ENCODE measurements around the gene CIB4.

Gene CIB4

GRCh38 chr2:26610504-26611335, 30.4 kb downstream of the CIB4 start:
- no peak for TF ChIP-seq POLR2AphosphoS5 (IDR thresholded peaks at IDR 0.05; ENCODE audit: low read depth, low read length)
- TF ChIP-seq TAF1 (IDR thresholded peaks at IDR 0.05; ENCODE audit: borderline replicate concordance, insufficient read depth, low read length), result no peak
- TF ChIP-seq REST (IDR thresholded peaks at IDR 0.05; ENCODE audit: insufficient read depth in 1 of 2, low read depth in 2 of 2, low read length in 2 of 2), result no peak
- no peak for TF ChIP-seq SIN3A (IDR thresholded peaks at IDR 0.05; ENCODE audit: borderline replicate concordance, insufficient read depth, low read length)

- TF ChIP-seq REST (IDR thresholded peaks at IDR 0.05; ENCODE audit: insufficient read depth in 1 of 2, low read depth in 2 of 2, low read length in 2 of 2) (no peak), POLR2AphosphoS5 (IDR thresholded peaks at IDR 0.05; ENCODE audit: low read depth, low read length) (no peak), SIN3A (IDR thresholded peaks at IDR 0.05; ENCODE audit: borderline replicate concordance, insufficient read depth, low read length) (no peak), FOXP2 (optimal IDR thresholded peaks at IDR 0.05; ENCODE audit: borderline replicate concordance, extremely low read depth, extremely low read length, insufficient read depth) (peak; percentile 100), TAF1 (IDR thresholded peaks at IDR 0.05; ENCODE audit: borderline replicate concordance, insufficient read depth, low read length) (no peak)
Measured at GRCh38 chr2:26609839-26610277, 31.3 kb downstream of the CIB4 start.

GRCh38 chr2:26609205-26609631, 31.9 kb downstream of the CIB4 start:
- TF ChIP-seq TAF1 (IDR thresholded peaks at IDR 0.05; ENCODE audit: borderline replicate concordance, insufficient read depth, low read length) (no peak), SIN3A (IDR thresholded peaks at IDR 0.05; ENCODE audit: borderline replicate concordance, insufficient read depth, low read length) (no peak), FOXP2 (optimal IDR thresholded peaks at IDR 0.05; ENCODE audit: borderline replicate concordance, extremely low read depth, extremely low read length, insufficient read depth) (no peak), REST (IDR thresholded peaks at IDR 0.05; ENCODE audit: insufficient read depth in 1 of 2, low read depth in 2 of 2, low read length in 2 of 2) (no peak), POLR2AphosphoS5 (IDR thresholded peaks at IDR 0.05; ENCODE audit: low read depth, low read length) (no peak)

GRCh38 chr2:26608557-26608956, 32.6 kb downstream of the CIB4 start:
- TF ChIP-seq TAF1 (IDR thresholded peaks at IDR 0.05; ENCODE audit: borderline replicate concordance, insufficient read depth, low read length) (no peak), POLR2AphosphoS5 (IDR thresholded peaks at IDR 0.05; ENCODE audit: low read depth, low read length) (no peak), FOXP2 (optimal IDR thresholded peaks at IDR 0.05; ENCODE audit: borderline replicate concordance, extremely low read depth, extremely low read length, insufficient read depth) (no peak), SIN3A (IDR thresholded peaks at IDR 0.05; ENCODE audit: borderline replicate concordance, insufficient read depth, low read length) (no peak), REST (IDR thresholded peaks at IDR 0.05; ENCODE audit: insufficient read depth in 1 of 2, low read depth in 2 of 2, low read length in 2 of 2) (no peak)
